ENCODE results near the gene POLR3K.

- no peak for TF ChIP-seq CTCF (conservative IDR thresholded peaks at IDR 0.05; ENCODE audit: low read length)
- no peak for TF ChIP-seq EZH2phosphoT487 (IDR thresholded peaks at IDR 0.05; ENCODE audit: borderline replicate concordance, low read depth, low read length)
Observed at GRCh38 chr16:60929-61878, 7.8 kb upstream of the POLR3K start.
